ENCODE results near the gene SAMD13. TPM values are rescaled to one million over a fixed set of nuclear protein-coding genes. Genes with fewer than 3 reads are reported as not detected.

SAMD13 gene
- total and polyA plus RNA-seq, 2 of the 8 experiments (the other 6 are each of a cell fraction or from before 2014, with no cell fraction given): 0.86 to 2.3 TPM

DNA sequence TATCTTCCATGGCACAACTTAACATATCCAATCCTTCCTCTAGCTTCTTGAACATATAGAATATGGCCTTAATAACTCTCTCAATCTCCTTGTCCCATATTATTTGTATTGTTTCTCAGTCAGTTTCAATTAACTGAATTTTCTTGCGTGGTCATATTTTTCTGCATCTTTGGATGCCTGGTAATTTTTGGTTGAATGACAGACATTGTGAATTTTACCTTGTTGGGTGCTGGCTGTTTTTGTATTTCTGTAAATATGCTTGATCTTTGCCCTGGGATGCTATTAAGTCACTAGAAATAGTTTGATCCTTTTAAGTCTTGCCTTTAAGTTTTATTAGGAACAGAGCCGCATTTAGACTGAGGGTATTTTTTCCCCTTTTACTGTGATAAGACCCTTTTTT, 5.9 kb downstream of the SAMD13 start:
- no peaks in the 10 kb centered on the region for H3K79me1 ChIP-seq (ENCODE audit: low read depth, low read length)
- no peak overlapping the region for H4K5ac ChIP-seq (ENCODE audit: insufficient read length, low read depth, low read length)
- H4K91ac ChIP-seq (replicated peaks; ENCODE audit: insufficient read length, low read length): no peak overlapping the region
- no peak overlapping the region for H3K27ac ChIP-seq (ENCODE audit: low read depth, low read length)
- TF ChIP-seq CREB1 (IDR thresholded peaks at IDR 0.05): no peak
- TF ChIP-seq PHF8 (conservative IDR thresholded peaks at IDR 0.05; ENCODE audit: low read depth, low read length): no peak
- TF ChIP-seq TEAD4 (IDR thresholded peaks at IDR 0.05; ENCODE audit: low read depth, low read length): no peak
- no peak for TF ChIP-seq RFX5 (IDR thresholded peaks at IDR 0.05; ENCODE audit: borderline replicate concordance, low read depth, low read length)
- TF ChIP-seq SP2 (IDR thresholded peaks at IDR 0.05; ENCODE audit: low read length): no peak
- no peak for TF ChIP-seq TAF1 (IDR thresholded peaks at IDR 0.05; ENCODE audit: low read depth, low read length)
- no peak for TF ChIP-seq SRF (IDR thresholded peaks at IDR 0.05; ENCODE audit: low read depth, low read length)
- no peak for TF ChIP-seq HDAC2 (IDR thresholded peaks at IDR 0.05; ENCODE audit: borderline replicate concordance in 1 of 2, low read depth in 2 of 2, low read length in 2 of 2)
- no peak for TF ChIP-seq NANOG (IDR thresholded peaks at IDR 0.05; ENCODE audit: insufficient read depth, low read depth, low read length, poor library complexity, severe bottlenecking)
- no peak for TF ChIP-seq JUN (IDR thresholded peaks at IDR 0.05; ENCODE audit: low read depth, low read length)
- H3K14ac ChIP-seq (ENCODE audit: insufficient read length): no peak overlapping the region
- 98% methylated on average over 2 of the region's 2 CpGs; no CpG with 5 or more reads in 1 of the 2 experiments for WGBS, 2 experiments (ENCODE audit: extremely low coverage in 1 of 2, insufficient coverage in 1 of 2, insufficient read length in 1 of 2, insufficient replicate concordance in 2 of 2, low coverage in 1 of 2, low lambda C conversion rate in 2 of 2, missing lambda C conversion rate in 1 of 2)
- H3K4ac ChIP-seq (replicated peaks; ENCODE audit: insufficient read length, low read depth, low read length): no peak overlapping the region
- H2AK5ac ChIP-seq (ENCODE audit: low read depth, low read length): no peak overlapping the region
- POLR2A ChIA-PET (ENCODE audit: partially characterized antibody): no interaction called here
- H2BK20ac ChIP-seq (ENCODE audit: low read length): no peak overlapping the region
- no peaks in the 10 kb centered on the region for H3K27me3 ChIP-seq (replicated peaks in 1 of 4; ENCODE audit: control insufficient read depth in 3 of 4, extremely low read depth in 1 of 4, insufficient read depth in 3 of 4, low read length in 3 of 4)
- no peak overlapping the region for H3K23ac ChIP-seq (ENCODE audit: insufficient read length)
- no peaks in the 10 kb centered on the region for H3K79me2 ChIP-seq (ENCODE audit: control insufficient read depth in 1 of 2, insufficient read depth in 2 of 2, low read length in 2 of 2)
- peaks cover 0 to 5% (median 1%) of the 10 kb centered on the region in 4 experiments; a peak in 3 of 7 replicates for H3K4me1 ChIP-seq (replicated peaks in 1 of 4; ENCODE audit: control insufficient read depth in 3 of 4, insufficient read depth in 4 of 4, low read length in 3 of 4)
- H2BK5ac ChIP-seq (ENCODE audit: low read depth, low read length): no peak overlapping the region
- no peak overlapping the region for H3K4me2 ChIP-seq (ENCODE audit: insufficient read depth in 1 of 2, low read depth in 2 of 2, low read length in 2 of 2)
- no peak overlapping the region for H2BK15ac ChIP-seq (ENCODE audit: low read length)
- H3K9ac ChIP-seq (replicated peaks in 1 of 4; ENCODE audit: extremely low read depth in 1 of 4, low read depth in 3 of 4, low read length in 3 of 4): no peak overlapping the region
- H2BK12ac ChIP-seq (ENCODE audit: low read depth, low read length): no peak overlapping the region
- no peak overlapping the region for H3K4me3 ChIP-seq (ENCODE audit: extremely low read depth in 1 of 4, insufficient read depth in 2 of 4, low read depth in 3 of 4, low read length in 4 of 4)
- H3K23me2 ChIP-seq (ENCODE audit: low read depth, low read length): peaks cover 4% of the 10 kb centered on the region; the same call in 1 of the 2 replicates
- FAIRE-seq (no peak), DNase-seq (ENCODE audit: low read depth in 1 of 2, low spot score in 2 of 2) (no peak)
- no peak overlapping the region for H3K56ac ChIP-seq (replicated peaks; ENCODE audit: insufficient read length, low read depth, low read length)
- CTCF ChIA-PET (ENCODE audit: partially characterized antibody): no interaction called here
- no peaks in the 10 kb centered on the region for H3K9me3 ChIP-seq (ENCODE audit: insufficient read depth in 2 of 2, low read depth in 1 of 2, low read length in 1 of 2)
- H4K8ac ChIP-seq (ENCODE audit: extremely low read depth, insufficient read depth, low read length): no peak overlapping the region
- no peak overlapping the region for H2AFZ ChIP-seq (ENCODE audit: low read length)
- H4K20me1 ChIP-seq (replicated peaks in 1 of 2; ENCODE audit: control insufficient read depth in 1 of 2, insufficient read depth in 2 of 2, low read length in 2 of 2): no peaks in the 10 kb centered on the region
- H3K18ac ChIP-seq (ENCODE audit: extremely low read depth, low read length): no peak overlapping the region
- no peak overlapping the region for H2BK120ac ChIP-seq (replicated peaks; ENCODE audit: low read depth, low read length)
- no peaks in the 10 kb centered on the region for H3K36me3 ChIP-seq (ENCODE audit: control insufficient read depth in 2 of 4, insufficient read depth in 4 of 4, low read length in 3 of 4)
